ENCODE measurements around the gene IQSEC1.

The IQSEC1 gene

GRCh38 chr3:13077431-13078162 is 4.4 kb upstream of the IQSEC1 start:
- H3K27ac ChIP-seq (ENCODE audit: insufficient read depth, low read length, poor library complexity, severe bottlenecking) = no peak overlapping the region
- H3K36me3 ChIP-seq (ENCODE audit: control insufficient read depth, insufficient read depth, low read length) = no peaks in the 10 kb centered on the region
- H3K4me3 ChIP-seq (ENCODE audit: insufficient read depth, low read depth, low read length, poor library complexity, severe bottlenecking) = no peak overlapping the region
- H3K9me3 ChIP-seq (ENCODE audit: control insufficient read depth, low read length) = no peaks in the 10 kb centered on the region
- DNase-seq = no peak
- no peaks in the 10 kb centered on the region for H3K27me3 ChIP-seq (replicated peaks; ENCODE audit: control insufficient read depth, insufficient read depth, low read length, poor library complexity, severe bottlenecking)
- peaks cover 13% of the 10 kb centered on the region for H3K4me1 ChIP-seq (ENCODE audit: control insufficient read depth, insufficient read depth, low read length, poor library complexity, severe bottlenecking)

GRCh38 chr3:13075986-13076654 is 2.9 kb upstream of the IQSEC1 start:
- H3K9me3 ChIP-seq (ENCODE audit: control insufficient read depth, low read length) = no peaks in the 10 kb centered on the region
- no peak overlapping the region for H3K4me3 ChIP-seq (ENCODE audit: insufficient read depth, low read depth, low read length, poor library complexity, severe bottlenecking)
- no peak overlapping the region for H3K27ac ChIP-seq (ENCODE audit: insufficient read depth, low read length, poor library complexity, severe bottlenecking)
- DNase-seq = no peak
- peaks cover 15% of the 10 kb centered on the region for H3K4me1 ChIP-seq (ENCODE audit: control insufficient read depth, insufficient read depth, low read length, poor library complexity, severe bottlenecking)
- no peaks in the 10 kb centered on the region for H3K36me3 ChIP-seq (ENCODE audit: control insufficient read depth, insufficient read depth, low read length)
- no peaks in the 10 kb centered on the region for H3K27me3 ChIP-seq (replicated peaks; ENCODE audit: control insufficient read depth, insufficient read depth, low read length, poor library complexity, severe bottlenecking)

- Histone ChIP-seq H3K27me3 (replicated peaks; ENCODE audit: control insufficient read depth, insufficient read depth, low read length, poor library complexity, severe bottlenecking) (no peaks in the 10 kb centered on the region), H3K27ac (ENCODE audit: insufficient read depth, low read length, poor library complexity, severe bottlenecking) (no peak overlapping the region), H3K4me3 (ENCODE audit: insufficient read depth, low read depth, low read length, poor library complexity, severe bottlenecking) (no peak overlapping the region), H3K4me1 (ENCODE audit: control insufficient read depth, insufficient read depth, low read length, poor library complexity, severe bottlenecking) (peaks cover 17% of the 10 kb centered on the region), H3K9me3 (ENCODE audit: control insufficient read depth, low read length) (no peaks in the 10 kb centered on the region), H3K36me3 (ENCODE audit: control insufficient read depth, insufficient read depth, low read length) (no peaks in the 10 kb centered on the region)
- DNase-seq = no peak
Measured at GRCh38 chr3:13075318-13075717, 2.1 kb upstream of the IQSEC1 start.

- Histone ChIP-seq H3K4me1 (ENCODE audit: control insufficient read depth, insufficient read depth, low read length, poor library complexity, severe bottlenecking) (peaks cover 30% of the 10 kb centered on the region), H3K4me3 (ENCODE audit: insufficient read depth, low read depth, low read length, poor library complexity, severe bottlenecking) (peak overlapping the region; percentile 45), H3K36me3 (ENCODE audit: control insufficient read depth, insufficient read depth, low read length) (no peaks in the 10 kb centered on the region), H3K9me3 (ENCODE audit: control insufficient read depth, low read length) (no peaks in the 10 kb centered on the region), H3K27ac (ENCODE audit: insufficient read depth, low read length, poor library complexity, severe bottlenecking) (no peak overlapping the region), H3K27me3 (replicated peaks; ENCODE audit: control insufficient read depth, insufficient read depth, low read length, poor library complexity, severe bottlenecking) (no peaks in the 10 kb centered on the region)
- no peak for DNase-seq
Measured at GRCh38 chr3:13074006-13074375, 762 bp upstream of the IQSEC1 start.

- Histone ChIP-seq H3K4me3 (ENCODE audit: insufficient read depth, low read depth, low read length, poor library complexity, severe bottlenecking) (peak overlapping the region; percentile 45), H3K4me1 (ENCODE audit: control insufficient read depth, insufficient read depth, low read length, poor library complexity, severe bottlenecking) (peaks cover 35% of the 10 kb centered on the region), H3K36me3 (ENCODE audit: control insufficient read depth, insufficient read depth, low read length) (no peaks in the 10 kb centered on the region), H3K27ac (ENCODE audit: insufficient read depth, low read length, poor library complexity, severe bottlenecking) (no peak overlapping the region), H3K9me3 (ENCODE audit: control insufficient read depth, low read length) (no peaks in the 10 kb centered on the region), H3K27me3 (replicated peaks; ENCODE audit: control insufficient read depth, insufficient read depth, low read length, poor library complexity, severe bottlenecking) (no peaks in the 10 kb centered on the region)
- DNase-seq = no peak
Measured at GRCh38 chr3:13072600-13073325, 466 bp downstream of the IQSEC1 start.

- no peak for DNase-seq
- Histone ChIP-seq H3K4me1 (ENCODE audit: control insufficient read depth, insufficient read depth, low read length, poor library complexity, severe bottlenecking) (peaks cover 35% of the 10 kb centered on the region), H3K27me3 (replicated peaks; ENCODE audit: control insufficient read depth, insufficient read depth, low read length, poor library complexity, severe bottlenecking) (no peaks in the 10 kb centered on the region), H3K36me3 (ENCODE audit: control insufficient read depth, insufficient read depth, low read length) (no peaks in the 10 kb centered on the region), H3K27ac (ENCODE audit: insufficient read depth, low read length, poor library complexity, severe bottlenecking) (no peak overlapping the region), H3K4me3 (ENCODE audit: insufficient read depth, low read depth, low read length, poor library complexity, severe bottlenecking) (no peak overlapping the region), H3K9me3 (ENCODE audit: control insufficient read depth, low read length) (no peaks in the 10 kb centered on the region)
Measured at GRCh38 chr3:13072239-13072599, 1.0 kb downstream of the IQSEC1 start.

- no peaks in the 10 kb centered on the region for H3K36me3 ChIP-seq (ENCODE audit: control insufficient read depth, insufficient read depth, low read length)
- no peak overlapping the region for H3K4me3 ChIP-seq (ENCODE audit: insufficient read depth, low read depth, low read length, poor library complexity, severe bottlenecking)
- no peak for DNase-seq
- peaks cover 35% of the 10 kb centered on the region for H3K4me1 ChIP-seq (ENCODE audit: control insufficient read depth, insufficient read depth, low read length, poor library complexity, severe bottlenecking)
- H3K9me3 ChIP-seq (ENCODE audit: control insufficient read depth, low read length) = no peaks in the 10 kb centered on the region
- H3K27me3 ChIP-seq (replicated peaks; ENCODE audit: control insufficient read depth, insufficient read depth, low read length, poor library complexity, severe bottlenecking) = no peaks in the 10 kb centered on the region
- no peak overlapping the region for H3K27ac ChIP-seq (ENCODE audit: insufficient read depth, low read length, poor library complexity, severe bottlenecking)
Measured at GRCh38 chr3:13071695-13072094, 1.5 kb downstream of the IQSEC1 start.

GRCh38 chr3:13070391-13071070 is 2.7 kb downstream of the IQSEC1 start:
- DNase-seq = no peak
- H3K27ac ChIP-seq (ENCODE audit: insufficient read depth, low read length, poor library complexity, severe bottlenecking) = no peak overlapping the region
- no peaks in the 10 kb centered on the region for H3K9me3 ChIP-seq (ENCODE audit: control insufficient read depth, low read length)
- H3K27me3 ChIP-seq (replicated peaks; ENCODE audit: control insufficient read depth, insufficient read depth, low read length, poor library complexity, severe bottlenecking) = no peaks in the 10 kb centered on the region
- no peak overlapping the region for H3K4me3 ChIP-seq (ENCODE audit: insufficient read depth, low read depth, low read length, poor library complexity, severe bottlenecking)
- H3K4me1 ChIP-seq (ENCODE audit: control insufficient read depth, insufficient read depth, low read length, poor library complexity, severe bottlenecking) = peaks cover 35% of the 10 kb centered on the region
- no peaks in the 10 kb centered on the region for H3K36me3 ChIP-seq (ENCODE audit: control insufficient read depth, insufficient read depth, low read length)

GRCh38 chr3:13069495-13069894 is 3.7 kb downstream of the IQSEC1 start:
- Histone ChIP-seq H3K9me3 (ENCODE audit: control insufficient read depth, low read length) (no peaks in the 10 kb centered on the region), H3K27me3 (replicated peaks; ENCODE audit: control insufficient read depth, insufficient read depth, low read length, poor library complexity, severe bottlenecking) (no peaks in the 10 kb centered on the region), H3K4me1 (ENCODE audit: control insufficient read depth, insufficient read depth, low read length, poor library complexity, severe bottlenecking) (peaks cover 35% of the 10 kb centered on the region), H3K36me3 (ENCODE audit: control insufficient read depth, insufficient read depth, low read length) (no peaks in the 10 kb centered on the region), H3K4me3 (ENCODE audit: insufficient read depth, low read depth, low read length, poor library complexity, severe bottlenecking) (peak overlapping the region; percentile 17), H3K27ac (ENCODE audit: insufficient read depth, low read length, poor library complexity, severe bottlenecking) (peak overlapping the region; percentile 22)
- peak; percentile 5 to 11 (median 9) for DNase-seq
